Heart right ventricle (tissue), 16 donors: ENCODE data around the gene GGT1. TPM values are rescaled to one million over a fixed set of nuclear protein-coding genes. Genes with fewer than 3 reads are reported as not detected.

Experiments used
- ATAC-seq, 8 donors: fragments of 200-7000 bp; cut with Tn5 transposase; one replicate each; pipeline ENCODE4 v1.9.1; 2020; ENCODE audit warnings: mild to moderate bottlenecking in 8 of 8, moderate library complexity in 8 of 8, moderate number of reproducible peaks in 1 of 8
- DNase-seq, 2 donors: peaks; one replicate each; pipeline ENCODE4 v3.0.0-alpha.2; 2020
- H3K27ac ChIP-seq, 10 donors: fragments of 200-600 bp; sonication (generic) in 2 of 10; one replicate each; pipeline versions ENCODE4 v1.5.0 to v1.8.0; 2020 to 2022; ENCODE audit warnings: mild to moderate bottlenecking in 3 of 10
- H3K27me3 ChIP-seq, 7 donors: fragments of 200-600 bp; one replicate each; pipeline ENCODE4 v1.8.0; 2021 to 2022; ENCODE audit warnings: mild to moderate bottlenecking in 2 of 7
- H3K36me3 ChIP-seq, 9 donors: fragments of 200-600 bp; sonication (generic) in 1 of 9; one replicate each; pipeline versions ENCODE4 v1.5.0 to v1.8.0; 2020 to 2022; ENCODE audit warnings: mild to moderate bottlenecking in 2 of 9
- H3K4me1 ChIP-seq, 9 donors: fragments of 200-600 bp; sonication (generic) in 1 of 9; one replicate each; pipeline versions ENCODE4 v1.5.0 to v1.8.0; 2020 to 2022; ENCODE audit warnings: mild to moderate bottlenecking in 4 of 9
- H3K4me3 ChIP-seq, 10 donors: fragments of 200-600 bp; sonication (generic) in 2 of 10; one replicate each; pipeline versions ENCODE4 v1.5.0 to v1.8.0; 2020 to 2022; ENCODE audit warnings: mild to moderate bottlenecking in 7 of 10, moderate library complexity in 2 of 10
- H3K9me3 ChIP-seq, 11 donors: fragments of 200-600 bp in 10 of 11; sonication (generic) in 2 of 11; one replicate each; pipeline versions ENCODE4 v1.5.0 to v1.8.0; 2013 to 2022; ENCODE audit warnings: mild to moderate bottlenecking in 2 of 11, control low read depth in 1 of 11, moderate library complexity in 1 of 11
- WGBS, 2 donors: extraction: QIAGEN DNeasy Blood & Tissue Kit; methylation state at CpG; one replicate each; pipeline ENCODE4 v1.1.7; 2013; ENCODE audit warnings: inconsistent platforms in 1 of 2; 5-methylcytosine and 5-hydroxymethylcytosine counted together
- intact Hi-C, 10 donors: fragments of 100-400 bp; cut with DNase I; formaldehyde crosslinking; loops; one replicate each; pipeline versions ENCODE4 v1.11.1 to v1.14.2; 2022
- polyA plus RNA-seq, 2 donors: library from polyadenylated mRNA; stranded (reverse); fragments of 200-250 nt; gene quantifications; one replicate each; pipeline ENCODE4 v1.2.3, GENCODE V29; 2013
- total RNA-seq, 10 donors: library from RNA; stranded (reverse); fragmentation: NEBNext Ultra II Directional in 3 of 10; extraction: Animal tissue kit (Norgen Biotek cat#: 25700) in 3 of 10; gene quantifications; one replicate each; pipeline versions ENCODE4 v1.2.1 to v1.2.4, GENCODE V29; 2021 to 2023
- TF ChIP-seq, protein P1 (sequence below), 9 donors: fragments of 200-600 bp; sonication (generic) in 2 of 9; IDR thresholded peaks; one replicate each; pipeline versions ENCODE4 v1.5.0 to v1.8.0; 2021 to 2022; ENCODE audit warnings: antibody characterized with exemption in 9 of 9, mild to moderate bottlenecking in 5 of 9, moderate library complexity in 1 of 9
- donor health status: Arrhythmogenic right ventricular cardiomyopathy.
- donor health status: ischemic (EF 13 %, LVEDD 7.1; RV severe dilation, severe dysfunction).
- donor health status: healthy with polysubstance abuse.
- donor health status: DM: no; HTN: yes; CAD: no.
- donor health status: DM: no; HTN: no; CAD: no.
- donor health status: ischemic (EF 25% LVEDD 6.9; RV normal size, moderate dysfunction).
- donor health status: ischemic (EF 25% LVEDD 5.7; RV mildly dilated, moderate dysfunction).
- donor health status: healthy.
- donor health status: DM: yes; HTN: yes; CAD: no.
- donor health status: Ischemic cardiomyopathy.
- donor health status: ischemic (EF 35%, LVEDD 5.7; RV mildly dilated, moderate dysfunction).
- donor health status: nonischemic (EF 11% LVEDD 7.7; RV severe dilation, severe dysfunction).
- donor health status: DM: yes; HTN: yes; CAD: no.
- donor health status: PGD.
- donor health status: ischemic (EF 29% LVEDD 5.4; RV normal size, mild dysfunction).
- donor health status: nonischemic (EF 23%, LVEDD 6.1; RV moderate dilation, normal function).

GGT1 gene
- total and polyA plus RNA-seq, 12 donors = 0.51 to 4.0 (median 1.1) TPM

DNA sequence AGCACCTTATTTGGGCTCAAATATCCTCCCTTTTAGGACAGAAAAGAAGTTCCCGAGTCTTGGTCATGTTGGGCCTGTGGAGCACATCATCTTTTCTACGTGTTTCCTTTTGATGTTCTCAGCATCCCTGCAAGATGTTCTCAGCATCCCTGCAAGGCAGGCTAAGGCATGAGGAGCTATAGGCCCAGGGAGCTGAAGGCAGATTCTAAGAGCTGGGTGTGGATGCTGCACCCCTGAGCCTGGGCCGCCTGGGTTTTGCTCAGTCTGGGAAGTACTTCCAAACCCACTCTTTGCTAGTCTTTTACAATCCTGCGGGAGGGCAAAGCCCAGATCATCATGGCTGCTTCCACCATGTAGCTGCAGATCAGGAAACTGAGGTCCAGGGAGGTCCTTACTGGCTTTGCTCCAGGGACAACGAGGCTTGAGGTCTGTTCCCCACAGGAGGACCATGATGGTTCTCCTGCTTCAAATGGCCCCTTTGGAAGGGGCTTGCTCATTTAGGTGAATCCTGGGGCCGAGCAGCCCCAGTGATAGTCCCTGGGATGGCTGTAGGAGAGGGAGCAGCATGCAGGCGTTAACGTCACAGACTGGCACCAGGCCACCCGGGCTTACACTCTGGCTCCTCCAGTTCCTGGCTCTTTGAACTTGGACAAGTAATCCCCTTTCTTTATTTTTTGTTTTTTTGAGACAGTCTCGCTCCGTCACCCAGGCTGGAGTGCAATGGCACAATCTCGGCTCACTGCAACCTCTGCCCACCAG lies 20.8 kb upstream of the GGT1 start:
- no peak overlapping the region for H3K27ac ChIP-seq
- TF ChIP-seq, protein P1, sequence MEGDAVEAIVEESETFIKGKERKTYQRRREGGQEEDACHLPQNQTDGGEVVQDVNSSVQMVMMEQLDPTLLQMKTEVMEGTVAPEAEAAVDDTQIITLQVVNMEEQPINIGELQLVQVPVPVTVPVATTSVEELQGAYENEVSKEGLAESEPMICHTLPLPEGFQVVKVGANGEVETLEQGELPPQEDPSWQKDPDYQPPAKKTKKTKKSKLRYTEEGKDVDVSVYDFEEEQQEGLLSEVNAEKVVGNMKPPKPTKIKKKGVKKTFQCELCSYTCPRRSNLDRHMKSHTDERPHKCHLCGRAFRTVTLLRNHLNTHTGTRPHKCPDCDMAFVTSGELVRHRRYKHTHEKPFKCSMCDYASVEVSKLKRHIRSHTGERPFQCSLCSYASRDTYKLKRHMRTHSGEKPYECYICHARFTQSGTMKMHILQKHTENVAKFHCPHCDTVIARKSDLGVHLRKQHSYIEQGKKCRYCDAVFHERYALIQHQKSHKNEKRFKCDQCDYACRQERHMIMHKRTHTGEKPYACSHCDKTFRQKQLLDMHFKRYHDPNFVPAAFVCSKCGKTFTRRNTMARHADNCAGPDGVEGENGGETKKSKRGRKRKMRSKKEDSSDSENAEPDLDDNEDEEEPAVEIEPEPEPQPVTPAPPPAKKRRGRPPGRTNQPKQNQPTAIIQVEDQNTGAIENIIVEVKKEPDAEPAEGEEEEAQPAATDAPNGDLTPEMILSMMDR (IDR thresholded peaks at IDR 0.05) = no peak
- ATAC-seq = peak in 1 of 8 donors; percentile 25
- peaks cover 0 to 19% (median 12%) of the 10 kb centered on the region in 9 donors for H3K4me1 ChIP-seq
- H3K36me3 ChIP-seq = peaks cover 0 to 27% (median 0%) of the 10 kb centered on the region in 9 donors
- 83 to 85% methylated on average over 12 of the region's 12 CpGs for WGBS, 2 donors
- no peak for DNase-seq
- no peaks in the 10 kb centered on the region for H3K9me3 ChIP-seq
- no peaks in the 10 kb centered on the region for H3K27me3 ChIP-seq
- H3K4me3 ChIP-seq = no peak overlapping the region
- intact Hi-C loops = no loop called here

DNA sequence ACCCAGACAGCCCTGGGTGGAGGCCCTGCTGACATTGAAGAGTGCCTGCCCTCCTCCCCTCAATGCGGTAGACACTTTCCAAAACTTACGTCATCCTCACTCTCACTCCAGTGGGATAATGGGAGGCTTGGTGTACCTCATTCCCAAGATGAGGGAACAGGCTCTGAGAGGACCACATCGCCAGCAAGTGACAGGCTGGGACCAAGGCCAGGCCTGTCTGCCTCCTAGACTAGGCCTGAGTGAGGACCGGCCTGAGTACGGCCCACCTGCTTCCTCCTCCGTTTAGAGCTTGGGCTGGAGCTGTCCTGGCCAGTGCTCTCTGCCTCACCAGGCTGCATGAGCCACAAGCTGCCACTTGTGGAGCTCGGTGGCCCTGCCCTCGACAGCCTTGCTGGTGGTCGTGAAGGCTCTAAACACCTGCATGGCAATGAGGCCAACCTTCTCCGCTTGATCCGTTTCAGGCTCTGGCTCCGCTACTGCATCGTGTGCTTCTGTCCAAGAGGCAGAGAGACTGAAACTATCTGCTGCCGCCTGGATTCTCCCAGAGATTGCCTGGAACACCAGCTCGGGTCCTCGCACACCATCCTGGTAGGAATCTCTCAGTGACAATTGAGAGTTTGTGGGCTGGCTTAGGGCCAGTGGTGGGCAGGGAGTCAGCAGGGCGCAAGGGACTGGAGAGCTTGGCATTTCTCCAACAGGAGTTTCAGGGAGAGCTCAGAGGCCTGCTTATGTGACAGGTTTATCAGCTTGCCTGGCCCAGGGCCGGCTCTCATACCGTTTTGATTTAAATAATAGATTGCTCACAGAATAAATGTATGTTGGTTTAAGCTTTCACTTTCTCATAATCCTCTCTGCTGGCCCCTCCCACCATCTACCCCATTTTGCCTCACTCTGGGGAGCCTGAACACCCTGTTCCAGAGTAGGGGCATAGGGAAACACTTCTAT lies 19.5 kb upstream of the GGT1 start:
- TF ChIP-seq, protein P1 (IDR thresholded peaks at IDR 0.05) = no peak
- peaks cover 0 to 33% (median 0%) of the 10 kb centered on the region in 9 donors for H3K36me3 ChIP-seq
- H3K9me3 ChIP-seq = no peaks in the 10 kb centered on the region
- H3K27ac ChIP-seq = peak overlapping the region in 9 of 10 donors; percentile 2 to 70 (median 35)
- intact Hi-C loops = no loop called here
- no peaks in the 10 kb centered on the region for H3K27me3 ChIP-seq
- peak overlapping the region in 4 of 10 donors; percentile 2 to 20 (median 10) for H3K4me3 ChIP-seq
- WGBS, 2 donors = 34 to 42% methylated on average over 19 of the region's 19 CpGs
- DNase-seq (peak in 1 of 2 donors; percentile 40), ATAC-seq (peak; percentile 28 to 61 (median 50))
- peaks cover 0 to 19% (median 12%) of the 10 kb centered on the region in 9 donors for H3K4me1 ChIP-seq

DNA sequence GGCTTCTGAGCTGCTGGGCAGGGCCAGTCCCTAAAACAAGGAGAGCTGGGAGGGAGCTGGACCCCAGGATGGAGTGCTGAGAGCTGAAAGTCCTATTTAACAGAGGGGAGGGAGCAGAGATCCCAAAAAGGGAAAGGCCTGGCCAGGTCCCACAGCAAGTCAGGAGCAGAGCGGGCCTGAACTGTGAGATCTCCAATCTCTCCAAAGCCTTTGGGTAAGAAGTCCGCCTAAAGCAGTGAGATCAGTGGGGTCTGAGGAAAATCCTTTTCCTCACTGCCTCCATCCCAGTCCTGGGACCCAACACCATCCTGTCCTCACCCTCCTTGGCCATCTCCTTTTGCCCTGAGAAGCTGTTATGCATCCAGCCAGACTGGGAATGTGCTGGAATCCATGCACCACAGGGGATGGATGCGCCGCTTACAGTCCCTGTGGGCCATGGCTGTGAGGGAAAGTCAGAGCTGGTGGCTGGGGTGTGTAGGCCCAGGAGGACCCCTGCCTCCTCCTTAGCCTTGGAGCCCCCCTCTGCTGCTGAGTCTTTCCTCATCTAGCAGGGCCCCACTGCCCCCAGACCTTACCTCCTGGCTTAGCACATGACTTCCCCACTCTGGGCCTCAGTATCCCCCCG lies 18.7 kb upstream of the GGT1 start:
- H3K27ac ChIP-seq = peak overlapping the region in 9 of 10 donors; percentile 2 to 70 (median 35)
- H3K36me3 ChIP-seq = peaks cover 0 to 41% (median 0%) of the 10 kb centered on the region in 9 donors
- ATAC-seq = peak in 3 of 8 donors; percentile 15 to 25 (median 21)
- no peaks in the 10 kb centered on the region for H3K9me3 ChIP-seq
- 73 to 82% methylated on average over 5 of the region's 5 CpGs for WGBS, 2 donors
- H3K4me1 ChIP-seq = peaks cover 0 to 19% (median 12%) of the 10 kb centered on the region in 9 donors
- TF ChIP-seq, protein P1 (IDR thresholded peaks at IDR 0.05) = no peak
- H3K4me3 ChIP-seq = peak overlapping the region in 3 of 10 donors; percentile 2 to 20 (median 10)
- DNase-seq = no peak
- no peaks in the 10 kb centered on the region for H3K27me3 ChIP-seq
- intact Hi-C loops = no loop called here
